Vagina (tissue), 2 donors: Measurements from ENCODE around the gene AHNAK. TPM values are rescaled to one million over a fixed set of nuclear protein-coding genes. Genes with fewer than 3 reads are reported as not detected.

Experiments used
- DNase-seq, 2 donors: peaks; one replicate each; pipeline ENCODE4 v3.0.0-alpha.2; 2017; ENCODE audit errors: extremely low spot score in 2 of 2
- H3K27ac ChIP-seq: fragments of 200-600 bp; sonication (generic); one replicate; pipeline ENCODE4 v1.5.1; 2019
- H3K27me3 ChIP-seq: fragments of 200-600 bp; sonication (generic); one replicate; pipeline ENCODE4 v1.5.1; 2019
- H3K36me3 ChIP-seq, 2 donors: fragments of 200-600 bp; sonication (generic); one replicate each; pipeline ENCODE4 v1.5.1; 2017 to 2019
- H3K4me1 ChIP-seq: fragments of 200-600 bp; sonication (generic); one replicate; pipeline ENCODE4 v1.5.1; 2019
- H3K4me3 ChIP-seq, 2 donors: fragments of 200-600 bp; sonication (generic); 1 replicate in 1 of 2; 2 replicates in 1 of 2; pipeline ENCODE4 v1.5.1; 2016 to 2019
- H3K9me3 ChIP-seq: fragments of 200-600 bp; sonication (generic); one replicate; pipeline ENCODE4 v1.5.1; 2019
- POLR2A ChIP-seq, 2 donors: fragments of 450-650 bp; IDR thresholded peaks; one replicate each; pipeline ENCODE4 v1.6.1; 2017; ENCODE audit warnings: antibody characterized with exemption in 2 of 2, mild to moderate bottlenecking in 2 of 2, moderate library complexity in 2 of 2
- POLR2AphosphoS5 ChIP-seq, 2 donors: sonication (generic); formaldehyde crosslinking; IDR thresholded peaks; one replicate each; pipeline ENCODE4 v1.9.0; 2017; ENCODE audit warnings: antibody characterized with exemption in 2 of 2, mild to moderate bottlenecking in 2 of 2, low read depth in 1 of 2; ENCODE audit not compliant: insufficient read depth in 1 of 2
- intact Hi-C: fragments of 100-400 bp; cut with DNase I; formaldehyde crosslinking; loops from one replicate; pipeline ENCODE4 v1.15.1; 2023
- total RNA-seq: library from RNA; depleted of rRNA; stranded (reverse); fragments of >200 nt; gene quantifications from one replicate; pipeline ENCODE4 v1.2.3, GENCODE V29; 2016
- TF ChIP-seq, protein P1 (sequence below), 3 experiments: fragments of 450-650 bp in 2 of 3; fragments of 200-600 bp in 1 of 3; sonication (generic) in 1 of 3; IDR thresholded peaks; one replicate each; pipeline ENCODE4 v1.5.1; 2017 to 2019; ENCODE audit warnings: antibody characterized with exemption in 3 of 3, mild to moderate bottlenecking in 2 of 3, moderate library complexity in 2 of 3

Gene AHNAK
- total RNA-seq, 1 donor from 2014 or later = 828 TPM

- peaks cover 93% of the 10 kb centered on the region for H3K4me1 ChIP-seq
- no peaks in the 10 kb centered on the region for H3K9me3 ChIP-seq
- intact Hi-C loops = no loop called here
- peak overlapping the region; percentile 98 for H3K27ac ChIP-seq
- TF ChIP-seq POLR2A (IDR thresholded peaks at IDR 0.05) (no peak), POLR2AphosphoS5 (IDR thresholded peaks at IDR 0.05; ENCODE audit: insufficient read depth in 1 of 2, low read depth in 1 of 2) (no peak)
- TF ChIP-seq, protein P1, sequence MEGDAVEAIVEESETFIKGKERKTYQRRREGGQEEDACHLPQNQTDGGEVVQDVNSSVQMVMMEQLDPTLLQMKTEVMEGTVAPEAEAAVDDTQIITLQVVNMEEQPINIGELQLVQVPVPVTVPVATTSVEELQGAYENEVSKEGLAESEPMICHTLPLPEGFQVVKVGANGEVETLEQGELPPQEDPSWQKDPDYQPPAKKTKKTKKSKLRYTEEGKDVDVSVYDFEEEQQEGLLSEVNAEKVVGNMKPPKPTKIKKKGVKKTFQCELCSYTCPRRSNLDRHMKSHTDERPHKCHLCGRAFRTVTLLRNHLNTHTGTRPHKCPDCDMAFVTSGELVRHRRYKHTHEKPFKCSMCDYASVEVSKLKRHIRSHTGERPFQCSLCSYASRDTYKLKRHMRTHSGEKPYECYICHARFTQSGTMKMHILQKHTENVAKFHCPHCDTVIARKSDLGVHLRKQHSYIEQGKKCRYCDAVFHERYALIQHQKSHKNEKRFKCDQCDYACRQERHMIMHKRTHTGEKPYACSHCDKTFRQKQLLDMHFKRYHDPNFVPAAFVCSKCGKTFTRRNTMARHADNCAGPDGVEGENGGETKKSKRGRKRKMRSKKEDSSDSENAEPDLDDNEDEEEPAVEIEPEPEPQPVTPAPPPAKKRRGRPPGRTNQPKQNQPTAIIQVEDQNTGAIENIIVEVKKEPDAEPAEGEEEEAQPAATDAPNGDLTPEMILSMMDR (IDR thresholded peaks at IDR 0.05) = no peak
- no peak for DNase-seq
- peaks cover 0 to 20% of the 10 kb centered on the region in 2 donors for H3K36me3 ChIP-seq
- peak overlapping the region; percentile 9 to 33 for H3K4me3 ChIP-seq
- H3K27me3 ChIP-seq = no peaks in the 10 kb centered on the region
Measured at GRCh38 chr11:62556875-62557631, 10.4 kb upstream of the AHNAK start.

GRCh38 chr11:62556108-62556874, 9.7 kb upstream of the AHNAK start:
- Histone ChIP-seq H3K36me3 (peaks cover 0 to 15% of the 10 kb centered on the region in 2 donors), H3K27me3 (no peaks in the 10 kb centered on the region), H3K4me1 (peaks cover 96% of the 10 kb centered on the region), H3K27ac (peak overlapping the region; percentile 98), H3K9me3 (no peaks in the 10 kb centered on the region), H3K4me3 (peak overlapping the region; percentile 9 to 33)
- TF ChIP-seq POLR2AphosphoS5 (IDR thresholded peaks at IDR 0.05; ENCODE audit: insufficient read depth in 1 of 2, low read depth in 1 of 2) (peak; percentile 56 to 88), POLR2A (IDR thresholded peaks at IDR 0.05) (no peak)
- TF ChIP-seq, protein P1 (IDR thresholded peaks at IDR 0.05) = no peak
- peak in 1 of 2 donors; percentile 97 for DNase-seq
- intact Hi-C loops = no loop called here

- DNase-seq = no peak
- H3K4me3 ChIP-seq = peak overlapping the region in 1 of 2 donors; percentile 33
- peak overlapping the region; percentile 98 for H3K27ac ChIP-seq
- H3K36me3 ChIP-seq = peaks cover 0 to 15% of the 10 kb centered on the region in 2 donors
- TF ChIP-seq POLR2A (IDR thresholded peaks at IDR 0.05) (no peak), POLR2AphosphoS5 (IDR thresholded peaks at IDR 0.05; ENCODE audit: insufficient read depth in 1 of 2, low read depth in 1 of 2) (no peak)
- TF ChIP-seq, protein P1 (IDR thresholded peaks at IDR 0.05) = no peak
- H3K4me1 ChIP-seq = peaks cover 96% of the 10 kb centered on the region
- H3K27me3 ChIP-seq = no peaks in the 10 kb centered on the region
- intact Hi-C loops = no loop called here
- no peaks in the 10 kb centered on the region for H3K9me3 ChIP-seq
Measured at GRCh38 chr11:62555464-62556107, 9.0 kb upstream of the AHNAK start.

DNA sequence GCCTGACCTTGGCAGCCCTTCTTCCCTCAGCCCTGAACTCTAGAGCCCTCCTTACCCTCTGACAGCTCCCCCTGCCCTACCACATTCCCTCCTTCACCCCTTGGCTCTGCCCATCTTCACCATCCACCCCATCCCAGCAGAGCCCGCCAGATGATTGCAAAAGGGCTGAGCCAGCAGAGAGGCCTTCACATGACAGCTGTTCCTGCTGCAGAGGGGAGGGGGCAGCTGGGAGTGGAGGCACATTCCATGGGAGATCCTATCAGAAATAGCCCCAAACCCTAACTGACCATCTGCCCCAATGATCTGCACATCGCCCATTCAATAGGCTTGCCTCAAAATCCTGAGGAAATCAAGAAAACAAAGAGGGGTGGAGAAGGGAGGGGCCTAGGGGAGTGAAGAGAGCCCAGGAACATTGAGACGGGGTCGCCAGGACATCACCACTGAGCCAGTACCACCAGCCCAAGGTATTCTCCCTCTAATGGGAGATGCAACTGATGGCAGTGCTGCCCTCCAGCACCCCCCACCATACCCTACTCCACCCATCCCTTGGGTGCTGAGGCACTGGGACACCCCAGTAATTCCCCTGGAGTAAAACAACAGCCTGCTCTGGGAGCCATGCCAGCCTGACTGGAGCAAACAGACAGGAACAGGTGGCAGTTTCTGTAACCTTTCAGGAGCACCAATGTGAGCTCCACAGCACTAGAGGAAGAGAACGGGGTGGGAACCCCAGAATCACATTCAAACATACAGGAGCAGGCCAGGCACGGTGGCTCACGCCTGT, 8.0 kb upstream of the AHNAK start:
- no peaks in the 10 kb centered on the region for H3K9me3 ChIP-seq
- intact Hi-C loops = no loop called here
- peak overlapping the region; percentile 98 for H3K27ac ChIP-seq
- DNase-seq = no peak
- TF ChIP-seq POLR2A (IDR thresholded peaks at IDR 0.05) = no peak
- no peak for TF ChIP-seq POLR2AphosphoS5 (IDR thresholded peaks at IDR 0.05; ENCODE audit: insufficient read depth in 1 of 2, low read depth in 1 of 2)
- TF ChIP-seq, protein P1 (IDR thresholded peaks at IDR 0.05) = no peak
- no peaks in the 10 kb centered on the region for H3K27me3 ChIP-seq
- H3K4me1 ChIP-seq = peaks cover 96% of the 10 kb centered on the region
- no peak overlapping the region for H3K4me3 ChIP-seq
- peaks cover 0 to 12% of the 10 kb centered on the region in 2 donors for H3K36me3 ChIP-seq
